GM18502 (cell line): Measurements from ENCODE around the gene ATP1B1.

ENCODE experiments used
- ATAC-seq: cut with Tn5 transposase; IDR thresholded peaks from one replicate; pipeline ENCODE4 v1.9.1; 2021; ENCODE audit warnings: mild to moderate bottlenecking; ENCODE audit not compliant: unreplicated experiment, poor library complexity

The ATP1B1 gene

GRCh38 chr1:169106095-169106920, at the start of gene ATP1B1:
ATP1B1 (plus strand) TSS chr1:169106690; CDS start chr1:169106830, 140 bp downstream.
- peak; percentile 95 for ATAC-seq

- no peak for ATAC-seq
These were observed 47.1 kb upstream of the ATP1B1 start for GRCh38 chr1:169059421-169059820.

GRCh38 chr1:169060043-169060722, 46.3 kb upstream of the ATP1B1 start:
- no peak for ATAC-seq

- no peak for ATAC-seq
These were observed 45.4 kb upstream of the ATP1B1 start for GRCh38 chr1:169060919-169061639.

GRCh38 chr1:169062152-169062551, 44.3 kb upstream of the ATP1B1 start:
- no peak for ATAC-seq

- ATAC-seq: no peak
These were observed 42.4 kb upstream of the ATP1B1 start for GRCh38 chr1:169064103-169064502.

GRCh38 chr1:169070547-169070946, 35.9 kb upstream of the ATP1B1 start:
- no peak for ATAC-seq

GRCh38 chr1:169070958-169071357, 35.5 kb upstream of the ATP1B1 start:
- no peak for ATAC-seq

GRCh38 chr1:169072945-169073725, 33.4 kb upstream of the ATP1B1 start:
- no peak for ATAC-seq

GRCh38 chr1:169078163-169078883, 28.2 kb upstream of the ATP1B1 start:
- ATAC-seq: no peak

GRCh38 chr1:169081503-169082123, 24.9 kb upstream of the ATP1B1 start:
- ATAC-seq: no peak

- no peak for ATAC-seq
These were observed 20.6 kb upstream of the ATP1B1 start for GRCh38 chr1:169085911-169086310.

- no peak for ATAC-seq
These were observed 19.7 kb upstream of the ATP1B1 start for GRCh38 chr1:169086603-169087455.

- ATAC-seq: no peak
These were observed 18.6 kb upstream of the ATP1B1 start for GRCh38 chr1:169087876-169088275.

- ATAC-seq: no peak
These were observed 16.7 kb upstream of the ATP1B1 start for GRCh38 chr1:169089776-169090175.

- peak; percentile 14 for ATAC-seq
These were observed 16.1 kb upstream of the ATP1B1 start for GRCh38 chr1:169090308-169090899.

GRCh38 chr1:169090900-169091311, 15.6 kb upstream of the ATP1B1 start:
- peak; percentile 56 for ATAC-seq

GRCh38 chr1:169091480-169091941, 15.0 kb upstream of the ATP1B1 start:
- ATAC-seq: peak; percentile 85
